Measurements from ENCODE around the gene ACTG1. TPM values are rescaled to one million over a fixed set of nuclear protein-coding genes. Genes with fewer than 3 reads are reported as not detected.

ACTG1 gene
- total RNA-seq, 2 donors from 2014 or later = 4,461 to 5,616 TPM

DNA sequence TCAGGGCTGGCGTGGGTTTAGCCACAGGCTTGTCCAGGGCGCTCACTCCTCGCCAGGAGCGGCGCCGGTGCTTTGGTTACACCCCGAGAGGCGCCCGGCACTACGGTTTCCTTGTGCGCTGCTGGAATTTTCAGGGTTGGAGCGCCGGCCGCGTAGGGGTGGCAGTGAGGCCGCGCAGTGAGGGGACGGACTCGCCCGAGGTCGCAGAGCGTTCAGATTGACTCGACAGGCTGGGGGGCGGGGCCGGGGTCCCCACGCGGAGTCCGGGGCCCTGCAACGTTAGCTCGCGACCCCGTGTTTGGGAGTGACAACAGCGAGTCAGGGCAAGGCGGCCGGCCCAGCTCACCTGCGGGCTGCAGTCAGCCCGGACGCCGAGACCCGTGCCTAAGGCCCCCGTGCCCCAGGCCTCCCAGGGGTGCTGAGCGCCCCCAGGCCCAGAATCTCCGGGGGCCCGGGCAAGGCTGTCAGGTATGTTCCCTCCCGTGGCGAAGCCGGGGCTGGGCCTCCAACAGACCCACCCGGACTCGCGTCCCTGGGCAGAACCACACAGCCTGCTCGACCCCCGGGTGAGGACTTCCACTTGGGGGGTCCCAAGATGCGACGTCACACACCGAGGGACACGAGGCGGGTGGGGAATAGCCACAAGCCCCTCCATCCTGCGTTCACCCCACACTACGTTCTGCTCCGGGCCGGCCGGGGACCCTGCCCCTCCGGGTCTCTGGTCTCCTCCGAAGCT, 1.3 kb upstream of the ACTG1 start:
- H3K4me1 ChIP-seq (ENCODE audit: control insufficient read depth, insufficient read depth, low read length) = peaks cover 10% of the 10 kb centered on the region
- TF ChIP-seq CTCF (conservative IDR thresholded peaks at IDR 0.05) = no peak
- Mint-ChIP-seq H3K4me3 (peak overlapping the region; percentile 98), H3K27me3 (ENCODE audit: insufficient read depth) (no peaks in the 10 kb centered on the region), H3K9me3 (peaks cover 6% of the 10 kb centered on the region), H3K27ac (peak overlapping the region; percentile 95), H3K4me1 (peaks cover 31% of the 10 kb centered on the region), H3K36me3 (ENCODE audit: low read depth) (peaks cover 39% of the 10 kb centered on the region)
- peak overlapping the region; percentile 88 for H3K4me3 ChIP-seq (ENCODE audit: low read length)
- H3K9ac ChIP-seq (ENCODE audit: extremely low read depth, low read length, poor library complexity, severe bottlenecking) = peak overlapping the region; percentile 97
- H3K27ac ChIP-seq (ENCODE audit: low read depth, low read length) = peak overlapping the region; percentile 96
- peaks cover 42% of the 10 kb centered on the region for H3K36me3 ChIP-seq (ENCODE audit: control insufficient read depth, insufficient read depth, low read length)
- peak; percentile 92 for DNase-seq
- H3K27me3 ChIP-seq (ENCODE audit: control insufficient read depth, insufficient read depth, low read length, poor library complexity, severe bottlenecking) = no peaks in the 10 kb centered on the region
- WGBS, 2 experiments (ENCODE audit: insufficient coverage in 1 of 2, insufficient read length in 1 of 2) = 0% methylated on average over 18 to 64 of the region's 64 CpGs
- no peaks in the 10 kb centered on the region for H3K9me3 ChIP-seq (ENCODE audit: control insufficient read depth, low read length)

DNA sequence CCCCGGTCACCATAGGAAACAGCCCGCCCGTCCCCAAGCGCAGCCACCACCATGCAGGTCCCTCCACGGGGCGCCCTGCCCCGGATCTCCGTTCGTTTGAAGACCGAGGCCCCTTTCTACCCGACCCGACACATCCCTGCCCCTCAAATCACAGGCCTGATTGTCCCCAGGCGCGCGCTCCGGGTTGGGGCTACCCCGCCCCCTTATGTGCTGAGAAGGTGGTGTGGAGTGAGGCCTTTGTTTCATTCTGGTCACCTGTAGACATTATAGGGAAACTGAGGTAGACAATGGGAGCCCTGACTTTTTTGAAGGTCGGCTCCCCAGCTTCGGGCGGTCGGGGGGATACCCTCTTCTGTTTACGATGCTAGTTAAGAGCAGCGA, 763 bp upstream of the ACTG1 start:
- Histone ChIP-seq H3K4me3 (ENCODE audit: low read length) (peak overlapping the region; percentile 88), H3K9ac (ENCODE audit: extremely low read depth, low read length, poor library complexity, severe bottlenecking) (peak overlapping the region; percentile 97), H3K27ac (ENCODE audit: low read depth, low read length) (peak overlapping the region; percentile 96), H3K27me3 (ENCODE audit: control insufficient read depth, insufficient read depth, low read length, poor library complexity, severe bottlenecking) (no peaks in the 10 kb centered on the region), H3K9me3 (ENCODE audit: control insufficient read depth, low read length) (no peaks in the 10 kb centered on the region), H3K4me1 (ENCODE audit: control insufficient read depth, insufficient read depth, low read length) (peaks cover 7% of the 10 kb centered on the region), H3K36me3 (ENCODE audit: control insufficient read depth, insufficient read depth, low read length) (peaks cover 46% of the 10 kb centered on the region)
- peak; percentile 95 for DNase-seq
- peaks cover 43% of the 10 kb centered on the region for H3K36me3 Mint-ChIP-seq (ENCODE audit: low read depth)
- no peak for TF ChIP-seq CTCF (conservative IDR thresholded peaks at IDR 0.05)
- H3K27ac Mint-ChIP-seq = peak overlapping the region; percentile 95
- peak overlapping the region; percentile 98 for H3K4me3 Mint-ChIP-seq
- H3K27me3 Mint-ChIP-seq (ENCODE audit: insufficient read depth) = no peaks in the 10 kb centered on the region
- WGBS, 2 experiments (ENCODE audit: insufficient coverage in 1 of 2, insufficient read length in 1 of 2) = 0 to 2% methylated on average over 8 to 23 of the region's 23 CpGs
- H3K9me3 Mint-ChIP-seq = peaks cover 6% of the 10 kb centered on the region
- H3K4me1 Mint-ChIP-seq = peaks cover 31% of the 10 kb centered on the region

DNA sequence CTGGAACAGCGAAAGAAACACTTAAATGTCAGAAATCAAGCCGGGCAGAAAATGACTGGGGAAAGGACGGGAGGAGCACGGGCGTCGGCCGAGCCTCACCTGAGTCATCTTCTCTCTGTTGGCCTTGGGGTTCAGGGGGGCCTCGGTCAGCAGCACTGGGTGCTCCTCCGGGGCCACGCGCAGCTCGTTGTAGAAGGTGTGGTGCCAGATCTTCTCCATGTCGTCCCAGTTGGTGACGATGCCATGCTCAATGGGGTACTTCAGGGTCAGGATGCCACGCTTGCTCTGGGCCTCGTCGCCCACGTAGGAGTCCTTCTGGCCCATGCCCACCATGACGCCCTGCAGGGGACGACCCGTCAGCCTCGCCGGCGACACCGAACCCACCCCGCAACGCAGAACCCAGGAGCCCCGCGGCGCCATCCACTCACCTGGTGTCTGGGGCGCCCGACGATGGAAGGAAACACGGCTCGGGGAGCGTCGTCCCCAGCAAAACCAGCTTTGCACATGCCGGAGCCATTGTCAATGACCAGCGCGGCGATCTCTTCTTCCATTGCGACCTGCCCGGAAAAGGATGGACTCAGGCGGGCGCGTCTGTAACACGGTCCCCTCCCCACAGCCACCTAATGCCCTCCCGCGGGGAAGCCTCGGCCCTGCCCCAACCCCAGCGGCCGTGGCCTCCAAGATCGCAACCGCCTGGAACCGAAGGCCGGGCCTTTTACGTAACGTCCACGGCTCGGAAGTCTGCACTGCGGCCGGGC, 616 bp downstream of the ACTG1 start:
- Histone ChIP-seq H3K27me3 (ENCODE audit: control insufficient read depth, insufficient read depth, low read length, poor library complexity, severe bottlenecking) (no peaks in the 10 kb centered on the region), H3K36me3 (ENCODE audit: control insufficient read depth, insufficient read depth, low read length) (peaks cover 46% of the 10 kb centered on the region), H3K4me1 (ENCODE audit: control insufficient read depth, insufficient read depth, low read length) (peaks cover 7% of the 10 kb centered on the region), H3K4me3 (ENCODE audit: low read length) (peak overlapping the region; percentile 95), H3K27ac (ENCODE audit: low read depth, low read length) (peak overlapping the region; percentile 87), H3K9ac (ENCODE audit: extremely low read depth, low read length, poor library complexity, severe bottlenecking) (peak overlapping the region; percentile 99), H3K9me3 (ENCODE audit: control insufficient read depth, low read length) (no peaks in the 10 kb centered on the region)
- no peaks in the 10 kb centered on the region for H3K27me3 Mint-ChIP-seq (ENCODE audit: insufficient read depth)
- WGBS, 2 experiments (ENCODE audit: insufficient coverage in 1 of 2, insufficient read length in 1 of 2) = 1% methylated on average over 31 to 62 of the region's 62 CpGs
- DNase-seq = peak; percentile 67
- peaks cover 6% of the 10 kb centered on the region for H3K9me3 Mint-ChIP-seq
- H3K36me3 Mint-ChIP-seq (ENCODE audit: low read depth) = peaks cover 45% of the 10 kb centered on the region
- peaks cover 25% of the 10 kb centered on the region for H3K4me1 Mint-ChIP-seq
- peak overlapping the region; percentile 98 for H3K4me3 Mint-ChIP-seq
- no peak for TF ChIP-seq CTCF (conservative IDR thresholded peaks at IDR 0.05)
- H3K27ac Mint-ChIP-seq = peak overlapping the region; percentile 97
